Fibroblast of villous mesenchyme (primary cell): ENCODE measurements around the gene MANEAL. TPM values are rescaled to one million over a fixed set of nuclear protein-coding genes. Genes with fewer than 3 reads are reported as not detected.

ENCODE experiments used
- DNase-seq: peaks from one replicate; pipeline ENCODE4 v3.0.0-alpha.2; 2010; ENCODE audit warnings: low read depth
- H3K4me3 ChIP-seq: 2 replicates; pipeline ENCODE4 v1.5.1; 2011; ENCODE audit warnings: low read depth, mild to moderate bottlenecking, low read length
- total RNA-seq: library from RNA; depleted of rRNA; stranded (reverse); fragments of >200 nt; gene quantifications from 2 replicates; pipeline ENCODE4 v1.2.3, GENCODE V29; 2012
- TF ChIP-seq, protein P1 (sequence below): IDR thresholded peaks from 2 replicates; pipeline ENCODE4 v1.5.1; 2012; ENCODE audit warnings: low read depth, mild to moderate bottlenecking, low read length; ENCODE audit not compliant: insufficient read depth

The MANEAL gene
- total RNA-seq, 1 donor = 0.43 TPM

GRCh38 chr1:37755290-37755689 lies 38.4 kb upstream of the MANEAL start:
- no peak overlapping the region for H3K4me3 ChIP-seq
- TF ChIP-seq, protein P1, sequence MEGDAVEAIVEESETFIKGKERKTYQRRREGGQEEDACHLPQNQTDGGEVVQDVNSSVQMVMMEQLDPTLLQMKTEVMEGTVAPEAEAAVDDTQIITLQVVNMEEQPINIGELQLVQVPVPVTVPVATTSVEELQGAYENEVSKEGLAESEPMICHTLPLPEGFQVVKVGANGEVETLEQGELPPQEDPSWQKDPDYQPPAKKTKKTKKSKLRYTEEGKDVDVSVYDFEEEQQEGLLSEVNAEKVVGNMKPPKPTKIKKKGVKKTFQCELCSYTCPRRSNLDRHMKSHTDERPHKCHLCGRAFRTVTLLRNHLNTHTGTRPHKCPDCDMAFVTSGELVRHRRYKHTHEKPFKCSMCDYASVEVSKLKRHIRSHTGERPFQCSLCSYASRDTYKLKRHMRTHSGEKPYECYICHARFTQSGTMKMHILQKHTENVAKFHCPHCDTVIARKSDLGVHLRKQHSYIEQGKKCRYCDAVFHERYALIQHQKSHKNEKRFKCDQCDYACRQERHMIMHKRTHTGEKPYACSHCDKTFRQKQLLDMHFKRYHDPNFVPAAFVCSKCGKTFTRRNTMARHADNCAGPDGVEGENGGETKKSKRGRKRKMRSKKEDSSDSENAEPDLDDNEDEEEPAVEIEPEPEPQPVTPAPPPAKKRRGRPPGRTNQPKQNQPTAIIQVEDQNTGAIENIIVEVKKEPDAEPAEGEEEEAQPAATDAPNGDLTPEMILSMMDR = no peak
- no peak for DNase-seq

- no peak for DNase-seq
- TF ChIP-seq, protein P1 = no peak
- H3K4me3 ChIP-seq = no peak overlapping the region
Measured at GRCh38 chr1:37755951-37756560, 37.6 kb upstream of the MANEAL start.

DNA sequence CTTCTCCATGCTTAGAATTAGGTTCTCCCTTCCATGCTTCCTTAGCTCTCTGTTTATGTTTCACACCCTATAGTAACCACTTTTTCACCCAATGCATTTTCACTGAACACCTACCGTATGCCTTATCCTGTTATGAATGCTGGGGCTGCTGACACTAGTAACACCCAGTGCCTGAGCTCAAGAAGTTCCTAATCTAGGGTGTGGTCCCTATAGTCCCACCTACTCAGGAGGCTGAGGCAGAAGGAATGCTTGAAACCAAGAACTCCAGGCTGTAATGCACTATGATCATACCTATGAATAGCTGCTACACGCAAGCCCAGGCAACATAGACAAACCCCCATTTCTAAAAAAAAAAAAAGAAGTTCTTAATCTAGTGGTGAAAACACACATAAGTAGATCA lies 34.2 kb upstream of the MANEAL start:
- TF ChIP-seq, protein P1 = no peak
- no peak for DNase-seq
- no peak overlapping the region for H3K4me3 ChIP-seq

DNA sequence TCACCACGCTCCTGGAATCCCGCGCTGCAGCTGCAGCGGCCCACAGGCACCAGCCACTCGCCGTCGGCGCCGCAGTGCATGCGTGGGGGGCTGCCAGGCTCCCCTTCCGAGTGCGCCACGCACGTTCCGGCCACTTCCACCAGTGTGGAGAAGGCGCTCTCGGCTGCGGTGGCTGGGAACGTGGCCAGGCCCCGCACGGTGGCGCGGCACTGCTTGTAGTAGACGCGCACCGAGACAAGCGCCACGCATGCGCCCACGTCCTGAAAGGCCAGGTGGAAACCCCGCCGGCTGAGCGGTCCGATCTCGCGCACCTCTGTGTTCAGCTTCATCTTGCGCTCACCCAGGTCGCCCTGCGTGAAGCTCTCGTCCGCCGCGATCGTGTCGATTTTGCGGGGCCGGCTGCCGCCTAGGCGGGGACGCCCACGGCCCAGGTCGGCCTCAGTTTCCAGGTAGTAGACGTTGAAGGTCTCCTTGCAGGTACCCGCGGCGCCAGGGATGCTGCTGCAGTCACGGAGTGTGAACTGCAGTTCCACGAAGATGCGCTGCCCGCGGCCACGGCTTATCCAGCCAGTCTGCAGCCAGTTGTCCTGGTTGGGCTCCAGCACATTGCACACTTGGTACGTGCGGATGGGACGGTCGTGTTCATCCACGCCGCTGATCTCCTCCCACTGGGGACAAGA lies 32.1 kb upstream of the MANEAL start:
- H3K4me3 ChIP-seq = no peak overlapping the region
- no peak for DNase-seq
- TF ChIP-seq, protein P1 = no peak

- no peak for DNase-seq
- TF ChIP-seq, protein P1 = no peak
- no peak overlapping the region for H3K4me3 ChIP-seq
Measured at GRCh38 chr1:37762516-37762915, 31.1 kb upstream of the MANEAL start.

DNA sequence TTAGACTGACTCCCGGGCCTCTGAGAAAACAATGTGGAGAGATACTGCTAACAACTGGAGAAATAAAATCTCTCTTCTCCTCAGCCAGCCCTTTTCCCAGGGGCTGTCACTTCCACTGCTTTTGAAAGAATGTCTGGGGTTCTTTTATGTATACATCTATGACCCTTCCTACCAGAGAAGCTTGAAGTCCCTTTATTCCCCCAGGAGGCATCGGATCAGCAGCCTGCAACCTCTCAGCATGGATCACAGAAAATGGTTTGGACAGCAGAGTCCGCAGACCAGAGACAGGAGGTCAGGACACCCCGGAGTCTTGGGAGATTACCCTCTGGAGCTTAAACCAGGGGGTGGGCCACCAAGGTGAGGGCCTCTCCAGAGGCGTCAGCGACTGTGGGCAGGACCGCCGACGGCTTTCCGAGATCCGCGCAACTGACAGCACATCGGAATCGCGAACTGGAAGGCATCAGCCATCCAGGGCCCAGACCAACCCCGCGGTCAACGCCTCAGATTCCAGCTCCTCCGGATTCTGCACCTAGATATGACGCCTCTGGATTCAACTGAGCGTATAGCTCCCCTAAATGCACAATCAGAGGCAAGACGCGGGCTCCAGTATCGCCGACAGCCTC lies 29.7 kb upstream of the MANEAL start:
- no peak for DNase-seq
- H3K4me3 ChIP-seq = no peak overlapping the region
- TF ChIP-seq, protein P1 = no peak

GRCh38 chr1:37764414-37764825 lies 29.2 kb upstream of the MANEAL start:
- DNase-seq = peak; percentile 47
- TF ChIP-seq, protein P1 = no peak
- no peak overlapping the region for H3K4me3 ChIP-seq
